Central memory CD8-positive, alpha-beta T cell (primary cell): ENCODE results near the gene LMOD3.

Source experiments
- ATAC-seq: fragments of 150-1000 bp; cut with Tn5 transposase; replicated peaks from 2 replicates; pipeline ENCODE4 v1.10.0; 2022; ENCODE audit warnings: mild to moderate bottlenecking, moderate FRiP score, moderate number of reproducible peaks; ENCODE audit not compliant: poor library complexity, severe bottlenecking; ENCODE audit errors: extremely low read depth
- DNase-seq, 2 donors: peaks; one replicate each; pipeline ENCODE4 v3.0.0; 2021; ENCODE audit warnings: low spot score in 2 of 2
- H3K27ac Mint-ChIP-seq: one replicate; pipeline ENCODE4 v1.8.0; 2022; ENCODE audit warnings: low read depth, mild to moderate bottlenecking, moderate library complexity, mixed read lengths
- H3K27me3 Mint-ChIP-seq: one replicate; pipeline ENCODE4 v1.8.0; 2022; ENCODE audit warnings: mixed read lengths
- H3K36me3 Mint-ChIP-seq: one replicate; pipeline ENCODE4 v1.8.0; 2022; ENCODE audit warnings: mild to moderate bottlenecking, moderate library complexity, mixed read lengths; ENCODE audit not compliant: insufficient read depth
- H3K4me1 Mint-ChIP-seq: one replicate; pipeline ENCODE4 v1.8.0; 2022; ENCODE audit warnings: mixed read lengths
- H3K4me3 Mint-ChIP-seq: one replicate; pipeline ENCODE4 v1.8.0; 2022; ENCODE audit warnings: mild to moderate bottlenecking, moderate library complexity, mixed read lengths
- H3K9me3 Mint-ChIP-seq: one replicate; pipeline ENCODE4 v1.8.0; 2022; ENCODE audit warnings: mixed read lengths

Gene LMOD3

GRCh38 chr3:69059688-69060087 lies 62.7 kb downstream of the LMOD3 start:
- Mint-ChIP-seq H3K27me3 (no peaks in the 10 kb centered on the region), H3K27ac (peak overlapping the region; percentile 75), H3K4me1 (peaks cover 33% of the 10 kb centered on the region), H3K4me3 (no peak overlapping the region), H3K9me3 (no peaks in the 10 kb centered on the region), H3K36me3 (peaks cover 21% of the 10 kb centered on the region)
- ATAC-seq (no peak), DNase-seq (no peak)

- peak; percentile 30 for ATAC-seq
- peak overlapping the region; percentile 75 for H3K27ac Mint-ChIP-seq
- peaks cover 23% of the 10 kb centered on the region for H3K36me3 Mint-ChIP-seq
- no peaks in the 10 kb centered on the region for H3K9me3 Mint-ChIP-seq
- H3K4me1 Mint-ChIP-seq, result peaks cover 25% of the 10 kb centered on the region
- no peak for DNase-seq
- peak overlapping the region; percentile 11 for H3K4me3 Mint-ChIP-seq
- H3K27me3 Mint-ChIP-seq, result no peaks in the 10 kb centered on the region
These were observed 63.5 kb downstream of the LMOD3 start for GRCh38 chr3:69058947-69059224.

- Mint-ChIP-seq H3K4me1 (peaks cover 20% of the 10 kb centered on the region), H3K36me3 (peaks cover 24% of the 10 kb centered on the region), H3K27ac (peak overlapping the region; percentile 75), H3K4me3 (peak overlapping the region; percentile 11), H3K27me3 (no peaks in the 10 kb centered on the region), H3K9me3 (no peaks in the 10 kb centered on the region)
- ATAC-seq (peak; percentile 97), DNase-seq (no peak)
These were observed 64.0 kb downstream of the LMOD3 start for GRCh38 chr3:69058180-69058946.
